C4-2B (cell line): ENCODE measurements around the gene KLF15.

ENCODE experiments used
- CTCF ChIP-seq: fragments of 450-650 bp; conservative IDR thresholded peaks from 2 replicates; pipeline ENCODE4 v1.5.1; 2017; ENCODE audit warnings: mild to moderate bottlenecking
- ZFX ChIP-seq: fragments of 450-650 bp; IDR thresholded peaks from 2 replicates; pipeline ENCODE4 v1.6.1; 2017

- TF ChIP-seq CTCF (no peak), ZFX (no peak)
These were observed 35.7 kb downstream of the KLF15 start for GRCh38 chr3:126321490-126321889.
